Ectodermal cell (in vitro differentiated cells): ENCODE data around the gene FGD6.
"Not testable (repeated sequence)": the region's sequence is repeated elsewhere in the genome, so short reads cannot be mapped to it uniquely, and the experiment has no call there.

Experiments
- H3K27ac ChIP-seq: 2 replicates; pipeline ENCODE4 v1.7.0; 2013; ENCODE audit warnings: mild to moderate bottlenecking, low read depth, low read length; ENCODE audit not compliant: insufficient read depth, poor library complexity, severe bottlenecking
- H3K27me3 ChIP-seq: 2 replicates; pipeline ENCODE4 v1.7.0; 2013; ENCODE audit warnings: mild to moderate bottlenecking, low read length; ENCODE audit not compliant: insufficient read depth, control insufficient read depth, poor library complexity, severe bottlenecking
- H3K36me3 ChIP-seq: one replicate; pipeline ENCODE4 v1.7.0; 2013; ENCODE audit warnings: low read length; ENCODE audit not compliant: control insufficient read depth, insufficient read depth
- H3K4me1 ChIP-seq: one replicate; pipeline ENCODE4 v1.7.0; 2013; ENCODE audit warnings: low read length; ENCODE audit not compliant: control insufficient read depth, insufficient read depth
- H3K4me3 ChIP-seq: 2 replicates; pipeline ENCODE4 v1.7.0; 2013; ENCODE audit warnings: low read depth, low read length, control low read depth; ENCODE audit not compliant: insufficient read depth
- H3K9me3 ChIP-seq: 2 replicates; pipeline ENCODE4 v1.7.0; 2013; ENCODE audit warnings: mild to moderate bottlenecking, low read length, moderate library complexity; ENCODE audit not compliant: control insufficient read depth
- WGBS, 2 experiments: methylation state at CpG; one replicate each; pipeline ENCODE4 v1.1.7; 2013; ENCODE audit warnings: missing lambda C conversion rate in 2 of 2; 5-methylcytosine and 5-hydroxymethylcytosine counted together

Gene FGD6

GRCh38 chr12:95198914-95199313 is 18.4 kb downstream of the FGD6 start:
- Histone ChIP-seq H3K36me3 (no peaks in the 10 kb centered on the region), H3K4me3 (no peak overlapping the region), H3K4me1 (no peaks in the 10 kb centered on the region), H3K27ac (no peak overlapping the region), H3K9me3 (no peaks in the 10 kb centered on the region), H3K27me3 (no peaks in the 10 kb centered on the region)
- 88 to 93% methylated on average over 2 to 3 of the region's 4 CpGs for WGBS, 2 experiments

GRCh38 chr12:95197636-95198035 is 19.6 kb downstream of the FGD6 start:
- Histone ChIP-seq H3K9me3 (no peaks in the 10 kb centered on the region), H3K36me3 (no peaks in the 10 kb centered on the region), H3K4me3 (no peak overlapping the region), H3K4me1 (no peaks in the 10 kb centered on the region), H3K27ac (no peak overlapping the region), H3K27me3 (no peaks in the 10 kb centered on the region)
- WGBS, 2 experiments: 96 to 97% methylated on average over 1 of the region's 2 CpGs

GRCh38 chr12:95196875-95197569 is 20.2 kb downstream of the FGD6 start:
- H3K4me3 ChIP-seq, H3K27me3 ChIP-seq, H3K4me1 ChIP-seq, H3K27ac ChIP-seq, H3K36me3 ChIP-seq, H3K9me3 ChIP-seq: not testable (repeated sequence)
- 89 to 95% methylated on average over 7 of the region's 7 CpGs for WGBS, 2 experiments

- H3K27me3 ChIP-seq: no peaks in the 10 kb centered on the region
- no peak overlapping the region for H3K27ac ChIP-seq
- 85 to 87% methylated on average over 3 of the region's 3 CpGs for WGBS, 2 experiments
These were observed 22.1 kb downstream of the FGD6 start for GRCh38 chr12:95195122-95195521.

GRCh38 chr12:95193139-95193538 is 24.1 kb downstream of the FGD6 start:
- Histone ChIP-seq H3K4me1 (peaks cover 2% of the 10 kb centered on the region), H3K9me3 (no peaks in the 10 kb centered on the region), H3K36me3 (no peaks in the 10 kb centered on the region), H3K27ac (no peak overlapping the region), H3K4me3 (no peak overlapping the region), H3K27me3 (no peaks in the 10 kb centered on the region)
- WGBS, 2 experiments: 95% methylated on average over 3 of the region's 3 CpGs

More at GRCh38 chr12:95195122-95195521, 22.1 kb downstream of the FGD6 start:
- H3K4me1 ChIP-seq: no peaks in the 10 kb centered on the region
- no peak overlapping the region for H3K4me3 ChIP-seq
- H3K36me3 ChIP-seq: no peaks in the 10 kb centered on the region
- no peaks in the 10 kb centered on the region for H3K9me3 ChIP-seq

DNA sequence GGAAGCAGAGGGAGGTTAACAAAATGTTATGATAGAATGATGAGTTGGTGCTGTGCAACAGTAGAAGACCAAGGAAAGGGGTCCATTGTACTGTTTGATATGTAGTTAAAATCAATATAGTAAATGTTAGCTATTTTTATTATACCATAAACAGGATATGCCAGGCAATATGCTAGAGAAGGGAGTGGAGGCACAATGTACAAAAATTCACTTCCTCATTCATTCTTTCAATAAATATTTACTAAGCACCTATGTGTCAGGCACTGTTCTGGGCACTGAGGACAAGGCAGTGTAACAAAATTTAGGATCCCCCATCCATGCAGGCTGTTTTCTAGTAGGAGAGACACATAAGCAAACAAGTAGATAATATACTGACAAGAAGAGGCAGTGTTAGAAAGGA is 25.0 kb downstream of the FGD6 start:
- H3K9me3 ChIP-seq: no peaks in the 10 kb centered on the region
- no peaks in the 10 kb centered on the region for H3K36me3 ChIP-seq
- H3K4me1 ChIP-seq: peaks cover 5% of the 10 kb centered on the region
- H3K27ac ChIP-seq: no peak overlapping the region
- H3K27me3 ChIP-seq: no peaks in the 10 kb centered on the region
- no peak overlapping the region for H3K4me3 ChIP-seq

- no peaks in the 10 kb centered on the region for H3K36me3 ChIP-seq
- peaks cover 5% of the 10 kb centered on the region for H3K4me1 ChIP-seq
- no peak overlapping the region for H3K27ac ChIP-seq
- WGBS, 2 experiments: 80 to 100% methylated on average over 1 of the region's 1 CpG
- no peaks in the 10 kb centered on the region for H3K9me3 ChIP-seq
- H3K27me3 ChIP-seq: no peaks in the 10 kb centered on the region
- H3K4me3 ChIP-seq: no peak overlapping the region
These were observed 26.1 kb downstream of the FGD6 start for GRCh38 chr12:95191060-95191696.

DNA sequence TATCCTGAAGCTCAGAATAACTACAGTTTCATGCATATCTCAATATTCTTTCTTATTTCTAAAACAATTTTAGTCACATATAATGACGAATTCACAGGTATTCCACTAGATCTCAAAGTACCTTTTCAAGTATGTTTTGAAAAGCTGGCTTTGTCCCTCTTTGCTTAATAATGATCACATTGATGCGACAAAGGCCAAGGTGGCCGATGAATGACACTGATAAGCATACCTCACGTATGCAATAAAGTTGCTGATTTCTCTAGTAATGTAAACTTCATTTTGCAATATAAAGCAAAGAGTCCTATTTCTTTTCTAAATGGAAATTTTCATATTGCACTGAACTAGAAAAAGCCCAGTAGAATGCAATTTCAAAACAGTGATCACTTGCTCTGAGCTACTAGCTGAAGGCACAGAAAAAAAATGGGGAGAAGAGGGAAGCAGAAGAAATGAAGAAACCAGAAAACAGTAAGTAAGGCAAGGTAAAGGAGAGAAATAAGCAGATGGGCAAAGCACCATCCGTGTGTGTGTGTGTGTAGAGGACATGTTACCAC is 29.3 kb downstream of the FGD6 start:
- no peaks in the 10 kb centered on the region for H3K36me3 ChIP-seq
- no peak overlapping the region for H3K27ac ChIP-seq
- H3K4me1 ChIP-seq: peaks cover 5% of the 10 kb centered on the region
- 85 to 86% methylated on average over 4 to 5 of the region's 5 CpGs for WGBS, 2 experiments
- H3K4me3 ChIP-seq: no peak overlapping the region
- H3K27me3 ChIP-seq: no peaks in the 10 kb centered on the region
- H3K9me3 ChIP-seq: no peaks in the 10 kb centered on the region

DNA sequence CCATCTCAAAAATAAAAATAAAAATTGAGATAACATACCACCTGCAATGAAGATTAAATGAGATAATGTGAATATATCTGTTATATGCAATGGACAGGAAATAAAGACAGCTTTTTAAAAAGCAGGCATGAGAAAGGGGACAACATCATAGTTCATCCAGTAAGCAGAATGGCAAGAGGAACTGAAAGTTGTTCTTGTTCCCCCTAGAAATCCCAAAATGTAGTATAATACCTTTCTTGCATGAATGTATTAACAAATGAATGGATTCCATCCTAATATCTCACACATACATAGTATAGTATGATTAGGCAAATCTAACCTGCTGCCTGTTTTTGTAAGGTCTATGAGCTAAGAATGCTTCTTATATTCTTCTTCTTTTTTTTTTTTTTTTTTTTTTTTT is 31.4 kb downstream of the FGD6 start:
- no peak overlapping the region for H3K27ac ChIP-seq
- H3K27me3 ChIP-seq: no peaks in the 10 kb centered on the region
- H3K4me3 ChIP-seq: no peak overlapping the region
- H3K9me3 ChIP-seq: no peaks in the 10 kb centered on the region
- H3K4me1 ChIP-seq: peaks cover 5% of the 10 kb centered on the region
- H3K36me3 ChIP-seq: no peaks in the 10 kb centered on the region

DNA sequence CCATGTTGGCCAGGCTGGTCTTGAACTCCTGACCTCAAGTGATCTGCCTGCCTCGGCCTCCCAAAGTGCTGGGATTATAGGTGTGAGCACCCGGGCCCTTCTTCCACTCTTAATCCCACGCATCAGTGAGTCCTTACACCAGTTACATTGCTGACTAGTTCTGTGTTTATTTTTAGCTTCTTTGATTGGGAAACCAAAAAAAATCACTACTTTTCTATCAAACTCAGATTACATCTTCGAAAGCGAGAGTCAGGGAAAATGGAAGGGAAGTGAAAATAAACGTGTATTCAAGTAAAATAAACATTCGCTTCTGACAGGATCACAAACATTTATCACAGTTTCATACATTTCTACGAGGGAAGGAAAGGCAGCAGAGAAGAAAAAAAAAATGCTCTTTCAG is 32.2 kb downstream of the FGD6 start:
- no peaks in the 10 kb centered on the region for H3K27me3 ChIP-seq
- no peaks in the 10 kb centered on the region for H3K9me3 ChIP-seq
- 97 to 98% methylated on average over 5 to 8 of the region's 8 CpGs for WGBS, 2 experiments
- peaks cover 5% of the 10 kb centered on the region for H3K4me1 ChIP-seq
- no peak overlapping the region for H3K4me3 ChIP-seq
- no peak overlapping the region for H3K27ac ChIP-seq
- no peaks in the 10 kb centered on the region for H3K36me3 ChIP-seq
